Measurements from ENCODE around the gene RNF223. TPM values are rescaled to one million over a fixed set of nuclear protein-coding genes. Genes with fewer than 3 reads are reported as not detected.

The RNF223 gene
- total RNA-seq, 1 donor = not detected

- TF ChIP-seq CTCF (IDR thresholded peaks at IDR 0.05; ENCODE audit: insufficient read depth, low read depth, low read length) = no peak
- no peak overlapping the region for H3K4me3 ChIP-seq (ENCODE audit: low read depth, low read length)
- DNase-seq (ENCODE audit: low read depth) = no peak
Measured at GRCh38 chr1:1027791-1028190, 46.3 kb downstream of the RNF223 start.

- DNase-seq (ENCODE audit: low read depth) = no peak
- TF ChIP-seq CTCF (IDR thresholded peaks at IDR 0.05; ENCODE audit: insufficient read depth, low read depth, low read length) = no peak
- H3K4me3 ChIP-seq (ENCODE audit: low read depth, low read length) = no peak overlapping the region
Measured at GRCh38 chr1:1026599-1027413, 47.3 kb downstream of the RNF223 start.

GRCh38 chr1:1025730-1026129 is 48.4 kb downstream of the RNF223 start:
- no peak for DNase-seq (ENCODE audit: low read depth)
- H3K4me3 ChIP-seq (ENCODE audit: low read depth, low read length) = no peak overlapping the region
- TF ChIP-seq CTCF (IDR thresholded peaks at IDR 0.05; ENCODE audit: insufficient read depth, low read depth, low read length) = no peak

- no peak for DNase-seq (ENCODE audit: low read depth)
- H3K4me3 ChIP-seq (ENCODE audit: low read depth, low read length) = no peak overlapping the region
- TF ChIP-seq CTCF (IDR thresholded peaks at IDR 0.05; ENCODE audit: insufficient read depth, low read depth, low read length) = no peak
Measured at GRCh38 chr1:1024771-1025699, 49.1 kb downstream of the RNF223 start.

GRCh38 chr1:1024149-1024770 is 49.8 kb downstream of the RNF223 start:
- no peak overlapping the region for H3K4me3 ChIP-seq (ENCODE audit: low read depth, low read length)
- no peak for DNase-seq (ENCODE audit: low read depth)
- no peak for TF ChIP-seq CTCF (IDR thresholded peaks at IDR 0.05; ENCODE audit: insufficient read depth, low read depth, low read length)

- H3K4me3 ChIP-seq (ENCODE audit: low read depth, low read length) = no peak overlapping the region
- TF ChIP-seq CTCF (IDR thresholded peaks at IDR 0.05; ENCODE audit: insufficient read depth, low read depth, low read length) = no peak
- DNase-seq (ENCODE audit: low read depth) = no peak
Measured at GRCh38 chr1:1023700-1024099, 50.4 kb downstream of the RNF223 start.
